Measurements from ENCODE around the gene SUN5. TPM values are rescaled to one million over a fixed set of nuclear protein-coding genes. Genes with fewer than 3 reads are reported as not detected.

Gene SUN5
- total and polyA plus RNA-seq, 2 donors (not counting 3 experiments of a cell fraction or from before 2014, with no cell fraction given) = not detected

DNA sequence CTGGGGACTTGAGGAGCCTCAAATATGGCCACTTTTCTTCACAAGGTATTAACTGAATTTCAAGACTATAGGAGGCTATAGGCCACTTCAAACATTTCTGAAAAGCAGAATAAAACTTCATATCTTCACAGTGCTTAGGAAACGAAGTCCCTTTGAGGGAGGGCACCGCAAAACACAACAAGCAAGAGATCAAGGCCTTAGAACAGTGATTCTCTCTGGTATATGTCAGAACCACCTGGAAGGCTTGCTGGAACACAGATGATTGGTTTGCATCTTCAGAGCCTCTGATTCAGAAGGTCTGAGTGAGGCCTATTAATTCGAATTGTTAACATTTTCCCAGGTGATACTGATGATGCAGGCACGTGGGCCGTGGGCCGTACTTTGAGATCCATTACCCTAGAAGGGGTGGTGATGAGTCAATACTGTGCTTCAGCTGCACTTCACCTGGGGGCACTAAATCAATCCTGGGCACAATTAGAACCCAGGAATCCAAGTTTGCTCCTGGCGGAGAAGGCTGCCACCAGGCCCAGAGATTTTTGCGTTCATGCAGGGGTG is 10.7 kb downstream of the SUN5 start:
- CTCF ChIA-PET = interaction anchor here (0.9 to 1.1 kb wide), 2 partner anchors 9 to 23 kb away, joined by 3 read pairs; no protein-coding TSS in a partner anchor
- no TSS peak for BruUV-seq (replicated peaks)
- FAIRE-seq (no peak), DNase-seq (ENCODE audit: low read depth, low spot score) (no peak)
- H4K20me1 ChIP-seq (replicated peaks; ENCODE audit: control insufficient read depth, extremely low read depth, insufficient read depth, low read length) = no peaks in the 10 kb centered on the region
- no peaks in the 10 kb centered on the region for H3K4me1 ChIP-seq (ENCODE audit: control insufficient read depth, extremely low read depth, insufficient read depth, low read length)
- POLR2A ChIA-PET = no interaction called here
- H3K27me3 ChIP-seq (ENCODE audit: control insufficient read depth in 2 of 2, insufficient read depth in 2 of 2, low read length in 2 of 2) = peaks cover 2 to 4% of the 10 kb centered on the region in 2 experiments
- dilution Hi-C loops (cut with MboI; ENCODE audit: extremely low pct_ligation_motif_present, low sequenced_read_pairs) (no loop called here), intact Hi-C loops (cut with micrococcal nuclease) (no loop called here)
- no peak overlapping the region for H3K4me3 ChIP-seq (replicated peaks in 1 of 3; ENCODE audit: insufficient read depth in 1 of 3, low read depth in 1 of 3, low read length in 3 of 3)
- H3K9me1 ChIP-seq (replicated peaks; ENCODE audit: control insufficient read depth, extremely low read depth, insufficient read depth, low read length) = no peaks in the 10 kb centered on the region
- no peak overlapping the region for H3K27ac ChIP-seq (ENCODE audit: insufficient read depth, low read depth, low read length)
- H3K9me3 ChIP-seq (replicated peaks; ENCODE audit: control insufficient read depth, insufficient read depth, low read length) = no peaks in the 10 kb centered on the region
- H3K36me3 ChIP-seq (ENCODE audit: control insufficient read depth in 2 of 2, extremely low read depth in 1 of 2, insufficient read depth in 2 of 2, low read length in 2 of 2) = no peaks in the 10 kb centered on the region
- no peak overlapping the region for H2AFZ ChIP-seq (ENCODE audit: low read depth, low read length)
- no peak overlapping the region for H3K4me2 ChIP-seq (ENCODE audit: insufficient read depth, low read length)
- TF ChIP-seq GATA2 (IDR thresholded peaks at IDR 0.05; ENCODE audit: insufficient read depth, insufficient read length, low read depth, low read length) = no peak
- TF ChIP-seq, protein P1, sequence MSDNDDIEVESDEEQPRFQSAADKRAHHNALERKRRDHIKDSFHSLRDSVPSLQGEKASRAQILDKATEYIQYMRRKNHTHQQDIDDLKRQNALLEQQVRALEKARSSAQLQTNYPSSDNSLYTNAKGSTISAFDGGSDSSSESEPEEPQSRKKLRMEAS (IDR thresholded peaks at IDR 0.05; ENCODE audit: insufficient read depth, insufficient read length) = no peak
- TF ChIP-seq, protein P2, sequence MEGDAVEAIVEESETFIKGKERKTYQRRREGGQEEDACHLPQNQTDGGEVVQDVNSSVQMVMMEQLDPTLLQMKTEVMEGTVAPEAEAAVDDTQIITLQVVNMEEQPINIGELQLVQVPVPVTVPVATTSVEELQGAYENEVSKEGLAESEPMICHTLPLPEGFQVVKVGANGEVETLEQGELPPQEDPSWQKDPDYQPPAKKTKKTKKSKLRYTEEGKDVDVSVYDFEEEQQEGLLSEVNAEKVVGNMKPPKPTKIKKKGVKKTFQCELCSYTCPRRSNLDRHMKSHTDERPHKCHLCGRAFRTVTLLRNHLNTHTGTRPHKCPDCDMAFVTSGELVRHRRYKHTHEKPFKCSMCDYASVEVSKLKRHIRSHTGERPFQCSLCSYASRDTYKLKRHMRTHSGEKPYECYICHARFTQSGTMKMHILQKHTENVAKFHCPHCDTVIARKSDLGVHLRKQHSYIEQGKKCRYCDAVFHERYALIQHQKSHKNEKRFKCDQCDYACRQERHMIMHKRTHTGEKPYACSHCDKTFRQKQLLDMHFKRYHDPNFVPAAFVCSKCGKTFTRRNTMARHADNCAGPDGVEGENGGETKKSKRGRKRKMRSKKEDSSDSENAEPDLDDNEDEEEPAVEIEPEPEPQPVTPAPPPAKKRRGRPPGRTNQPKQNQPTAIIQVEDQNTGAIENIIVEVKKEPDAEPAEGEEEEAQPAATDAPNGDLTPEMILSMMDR (IDR thresholded peaks at IDR 0.05; ENCODE audit: extremely low read depth in 1 of 2, insufficient read depth in 1 of 2, low read depth in 1 of 2, low read length in 2 of 2) = no peak
- TF ChIP-seq POLR2AphosphoS5 (IDR thresholded peaks at IDR 0.05; ENCODE audit: insufficient read depth, low read depth, low read length) = no peak
- TF ChIP-seq EZH2 (IDR thresholded peaks at IDR 0.05; ENCODE audit: borderline replicate concordance, low read depth, low read length, severe bottlenecking) = no peak
- H3K79me2 ChIP-seq (ENCODE audit: control insufficient read depth, insufficient read depth, low read length) = no peaks in the 10 kb centered on the region
- H3K9ac ChIP-seq (replicated peaks; ENCODE audit: extremely low read depth, insufficient read depth, low read length) = no peak overlapping the region
